Neural cell (in vitro differentiated cells): ENCODE measurements around the gene WTAP. TPM values are rescaled to one million over a fixed set of nuclear protein-coding genes. Genes with fewer than 3 reads are reported as not detected.

Source experiments
- H2AFZ ChIP-seq: fragments of 200-600, 300-800 bp; sonication (generic), shearing (Covaris generic); 2 replicates; pipeline ENCODE4 v1.6.0; 2014; ENCODE audit warnings: low read depth, mild to moderate bottlenecking, antibody characterized with exemption, low read length, moderate library complexity
- H3F3A ChIP-seq: fragments of 200-600 bp; shearing (Covaris generic); 2 replicates; pipeline ENCODE4 v1.6.1; 2016; ENCODE audit warnings: mild to moderate bottlenecking, moderate library complexity, mixed read lengths, antibody characterized with exemption, low read length; ENCODE audit not compliant: insufficient read depth, poor library complexity, severe bottlenecking
- H3K27ac ChIP-seq: fragments of 200-600, 300-800 bp; sonication (generic), shearing (Covaris generic); 2 replicates; pipeline ENCODE4 v1.5.1; 2014; ENCODE audit warnings: mild to moderate bottlenecking, low read length, moderate library complexity
- H3K27me3 ChIP-seq: fragments of 300-800, 200-600 bp; sonication (generic), shearing (Covaris generic); 2 replicates; pipeline ENCODE4 v1.6.0; 2014; ENCODE audit warnings: mild to moderate bottlenecking, low read depth, low read length, moderate library complexity; ENCODE audit not compliant: insufficient read depth
- H3K36me3 ChIP-seq: fragments of 300-800, 200-600 bp; sonication (generic), shearing (Covaris generic); 2 replicates; pipeline ENCODE4 v1.5.1; 2014; ENCODE audit warnings: mild to moderate bottlenecking, antibody characterized with exemption, low read length, moderate library complexity; ENCODE audit not compliant: insufficient read depth
- H3K4me2 ChIP-seq: fragments of 300-800, 200-600 bp; sonication (generic), shearing (Covaris generic); 2 replicates; pipeline ENCODE4 v1.6.0; 2014; ENCODE audit warnings: mild to moderate bottlenecking, low read length
- H3K4me3 ChIP-seq: fragments of 300-800, 200-600 bp; sonication (generic), shearing (Covaris generic); 2 replicates; pipeline ENCODE4 v1.5.1; 2014; ENCODE audit warnings: mild to moderate bottlenecking, low read length, moderate library complexity
- H3K79me2 ChIP-seq: fragments of 200-600 bp; shearing (Covaris generic); replicated peaks from 2 replicates; pipeline ENCODE4 v1.6.0; 2014; ENCODE audit warnings: mild to moderate bottlenecking, low read length, moderate library complexity; ENCODE audit not compliant: insufficient read depth
- H3K9ac ChIP-seq: fragments of 300-800, 200-600 bp; sonication (generic), shearing (Covaris generic); 2 replicates; pipeline ENCODE4 v1.6.1; 2016; ENCODE audit warnings: mild to moderate bottlenecking, low read length, mixed read lengths
- H3K9me2 ChIP-seq: fragments of 200-600 bp; shearing (Covaris generic); 2 replicates; pipeline ENCODE4 v1.6.1; 2016; ENCODE audit warnings: mild to moderate bottlenecking, low read length, mixed read lengths; ENCODE audit not compliant: insufficient read depth
- H3K9me3 ChIP-seq: fragments of 200-600, 300-800 bp; sonication (generic), shearing (Covaris generic); 2 replicates; pipeline ENCODE4 v1.6.1; 2016; ENCODE audit warnings: mild to moderate bottlenecking, mixed run types, low read length, moderate library complexity, mixed read lengths
- H4K20me1 ChIP-seq: fragments of 200-600 bp; shearing (Covaris generic); 2 replicates; pipeline ENCODE4 v1.6.1; 2016; ENCODE audit warnings: mild to moderate bottlenecking, mixed run types; ENCODE audit not compliant: insufficient read depth
- EP300 ChIP-seq: fragments of 450-650 bp; conservative IDR thresholded peaks from 2 replicates; pipeline ENCODE4 v1.6.1; 2014; ENCODE audit warnings: antibody characterized with exemption, mild to moderate bottlenecking, moderate library complexity; ENCODE audit not compliant: poor library complexity, severe bottlenecking
- EZH2 ChIP-seq: fragments of 200-600, 300-800 bp; shearing (Covaris generic), sonication (generic); IDR thresholded peaks from 2 replicates; pipeline ENCODE4 v1.6.1; 2014; ENCODE audit warnings: antibody characterized with exemption, low read length, borderline replicate concordance, mild to moderate bottlenecking; ENCODE audit not compliant: insufficient read depth, poor library complexity, severe bottlenecking
- MXI1 ChIP-seq: fragments of 450-650 bp; conservative IDR thresholded peaks from 2 replicates; pipeline ENCODE4 v1.6.1; 2014; ENCODE audit warnings: antibody characterized with exemption, mild to moderate bottlenecking; ENCODE audit not compliant: poor library complexity, severe bottlenecking
- POLR2AphosphoS5 ChIP-seq: IDR thresholded peaks from 2 replicates; pipeline ENCODE4 v1.6.1; 2012
- RAD21 ChIP-seq: fragments of 450-650 bp; conservative IDR thresholded peaks from 2 replicates; pipeline ENCODE4 v1.6.1; 2014; ENCODE audit warnings: antibody characterized with exemption, mild to moderate bottlenecking, moderate library complexity
- REST ChIP-seq: IDR thresholded peaks from 2 replicates; pipeline ENCODE4 v1.6.1; 2012; ENCODE audit warnings: borderline replicate concordance
- SMC3 ChIP-seq: fragments of 450-650 bp; conservative IDR thresholded peaks from 2 replicates; pipeline ENCODE4 v1.6.1; 2014; ENCODE audit warnings: antibody characterized with exemption, mild to moderate bottlenecking, moderate library complexity; ENCODE audit not compliant: poor library complexity
- TAF1 ChIP-seq: IDR thresholded peaks from 2 replicates; pipeline ENCODE4 v1.6.1; 2012; ENCODE audit warnings: low read depth
- polyA plus RNA-seq: library from polyadenylated mRNA; depleted of rRNA; stranded (reverse); fragments of >200 nt; gene quantifications from 2 replicates; pipeline ENCODE4 v1.2.3, GENCODE V29; 2014

The WTAP gene
- polyA plus RNA-seq, 1 donor from 2014 or later: 94.1 TPM

DNA sequence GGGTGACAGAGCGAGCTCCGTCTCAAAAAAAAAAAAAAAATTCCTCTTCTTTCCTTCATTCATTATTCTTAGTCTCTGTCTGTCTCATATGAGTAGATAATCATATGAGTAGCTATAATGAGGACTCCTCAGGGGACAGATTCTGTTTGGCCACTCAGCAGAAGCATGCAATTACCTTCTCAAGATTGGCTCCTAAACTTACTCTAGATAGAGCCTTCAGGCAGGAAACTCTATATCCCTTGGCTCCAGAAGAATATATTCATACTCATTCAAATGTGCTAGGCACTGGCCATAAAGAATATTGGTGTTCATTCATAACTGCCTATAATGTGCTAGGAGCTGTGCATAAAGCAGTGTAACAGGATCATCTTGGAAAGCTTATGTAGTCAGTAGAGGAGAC, 32.3 kb downstream of the WTAP start:
- Histone ChIP-seq H3K4me2 (no peak overlapping the region), H3K27ac (no peak overlapping the region)

GRCh38 chr6:159760602-159761057, 33.3 kb downstream of the WTAP start:
- Histone ChIP-seq H2AFZ (no peak overlapping the region), H3K27ac (peak overlapping the region; percentile 98), H3F3A (no peaks in the 10 kb centered on the region), H3K9ac (no peak overlapping the region), H3K27me3 (no peaks in the 10 kb centered on the region), H3K4me3 (peak overlapping the region; percentile 91), H3K9me3 (no peaks in the 10 kb centered on the region), H3K36me3 (peaks cover 9% of the 10 kb centered on the region), H3K9me2 (no peaks in the 10 kb centered on the region), H4K20me1 (no peaks in the 10 kb centered on the region), H3K79me2 (peaks cover 20% of the 10 kb centered on the region), H3K4me2 (no peak overlapping the region)
- no peak for TF ChIP-seq RAD21
- no peak for TF ChIP-seq EP300
- TF ChIP-seq EZH2: no peak
- no peak for TF ChIP-seq MXI1
- TF ChIP-seq REST: no peak
- no peak for TF ChIP-seq TAF1
- no peak for TF ChIP-seq SMC3
- no peak for TF ChIP-seq POLR2AphosphoS5

More for the DNA sequence above, 32.3 kb downstream of the WTAP start:
- H3K79me2 ChIP-seq: peaks cover 15% of the 10 kb centered on the region
- no peaks in the 10 kb centered on the region for H3K9me2 ChIP-seq
- H3K9me3 ChIP-seq: no peaks in the 10 kb centered on the region
- peaks cover 2% of the 10 kb centered on the region for H4K20me1 ChIP-seq
- no peak overlapping the region for H3K4me3 ChIP-seq
- H3K27me3 ChIP-seq: no peaks in the 10 kb centered on the region
- peaks cover 5% of the 10 kb centered on the region for H3K36me3 ChIP-seq
- H3K9ac ChIP-seq: no peak overlapping the region
- H2AFZ ChIP-seq: no peak overlapping the region
- H3F3A ChIP-seq: no peaks in the 10 kb centered on the region
- TF ChIP-seq TAF1 (no peak), EZH2 (no peak)

DNA sequence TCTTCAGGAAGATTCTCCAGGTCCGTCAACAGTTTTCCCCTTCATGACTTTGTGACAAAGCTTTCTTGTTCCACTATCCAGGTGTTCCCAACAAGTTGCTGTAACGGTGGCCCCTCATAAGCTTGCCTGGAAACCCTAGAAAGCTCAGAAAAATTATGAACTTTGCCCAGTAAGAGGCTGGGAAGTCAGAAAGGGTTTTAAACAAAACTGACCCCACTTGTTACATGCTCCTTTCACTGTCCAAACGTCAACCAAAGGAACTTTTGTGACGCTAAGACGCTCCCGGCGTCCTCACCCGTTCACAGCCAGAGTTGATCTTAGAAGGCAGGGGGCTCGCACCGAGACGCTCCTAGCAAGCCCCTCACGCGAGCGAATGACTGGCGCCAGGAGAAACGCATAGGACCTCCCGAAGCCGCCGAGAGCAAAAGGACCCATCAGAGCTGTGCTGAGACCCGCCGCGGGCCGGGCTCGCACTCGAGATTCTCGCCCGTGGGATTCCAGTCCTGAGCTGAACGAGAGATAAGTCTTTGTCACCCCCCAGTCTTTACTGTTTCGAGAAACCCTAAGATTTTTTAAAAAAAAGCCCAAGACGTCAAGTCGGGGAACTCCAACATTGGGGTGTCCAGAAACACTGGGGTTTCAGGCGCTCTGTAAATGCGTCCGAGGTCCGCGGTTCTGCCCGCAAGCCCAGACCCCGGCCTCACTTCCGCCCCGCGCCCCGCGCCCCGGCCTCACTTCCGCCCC, 34.0 kb downstream of the WTAP start:
- no peaks in the 10 kb centered on the region for H3K27me3 ChIP-seq
- H2AFZ ChIP-seq: peak overlapping the region; percentile 69
- H3K4me2 ChIP-seq: peak overlapping the region; percentile 59
- peaks cover 9% of the 10 kb centered on the region for H3K36me3 ChIP-seq
- H3K9ac ChIP-seq: peak overlapping the region; percentile 98
- H3K9me2 ChIP-seq: no peaks in the 10 kb centered on the region
- peaks cover 25% of the 10 kb centered on the region for H3K79me2 ChIP-seq
- H4K20me1 ChIP-seq: no peaks in the 10 kb centered on the region
- TF ChIP-seq RAD21 (no peak), POLR2AphosphoS5 (peak; percentile 3)
- H3K9me3 ChIP-seq: no peaks in the 10 kb centered on the region
- H3F3A ChIP-seq: no peaks in the 10 kb centered on the region
- peak overlapping the region; percentile 98 for H3K27ac ChIP-seq
- H3K4me3 ChIP-seq: peak overlapping the region; percentile 91
